Cardiac fibroblast (primary cell): ENCODE measurements around the gene MICAL2.

Experiments used
- DNase-seq, 2 donors: peaks; one replicate each; pipeline versions ENCODE4 v3.0.0 to v3.0.0-alpha.2; 2010; ENCODE audit warnings: low read depth in 2 of 2
- H3K4me3 ChIP-seq, 2 donors: replicated peaks in 1 of 2; 1 replicate in 1 of 2; 2 replicates in 1 of 2; pipeline ENCODE4 v1.5.1; 2011; ENCODE audit warnings: low read depth in 2 of 2, low read length in 2 of 2, mild to moderate bottlenecking in 2 of 2, moderate library complexity in 1 of 2
- TF ChIP-seq, protein P1 (sequence below): IDR thresholded peaks from one replicate; pipeline ENCODE4 v1.5.1; 2011; ENCODE audit warnings: low read depth, mild to moderate bottlenecking, low read length, inconsistent platforms

MICAL2 gene, protein sequence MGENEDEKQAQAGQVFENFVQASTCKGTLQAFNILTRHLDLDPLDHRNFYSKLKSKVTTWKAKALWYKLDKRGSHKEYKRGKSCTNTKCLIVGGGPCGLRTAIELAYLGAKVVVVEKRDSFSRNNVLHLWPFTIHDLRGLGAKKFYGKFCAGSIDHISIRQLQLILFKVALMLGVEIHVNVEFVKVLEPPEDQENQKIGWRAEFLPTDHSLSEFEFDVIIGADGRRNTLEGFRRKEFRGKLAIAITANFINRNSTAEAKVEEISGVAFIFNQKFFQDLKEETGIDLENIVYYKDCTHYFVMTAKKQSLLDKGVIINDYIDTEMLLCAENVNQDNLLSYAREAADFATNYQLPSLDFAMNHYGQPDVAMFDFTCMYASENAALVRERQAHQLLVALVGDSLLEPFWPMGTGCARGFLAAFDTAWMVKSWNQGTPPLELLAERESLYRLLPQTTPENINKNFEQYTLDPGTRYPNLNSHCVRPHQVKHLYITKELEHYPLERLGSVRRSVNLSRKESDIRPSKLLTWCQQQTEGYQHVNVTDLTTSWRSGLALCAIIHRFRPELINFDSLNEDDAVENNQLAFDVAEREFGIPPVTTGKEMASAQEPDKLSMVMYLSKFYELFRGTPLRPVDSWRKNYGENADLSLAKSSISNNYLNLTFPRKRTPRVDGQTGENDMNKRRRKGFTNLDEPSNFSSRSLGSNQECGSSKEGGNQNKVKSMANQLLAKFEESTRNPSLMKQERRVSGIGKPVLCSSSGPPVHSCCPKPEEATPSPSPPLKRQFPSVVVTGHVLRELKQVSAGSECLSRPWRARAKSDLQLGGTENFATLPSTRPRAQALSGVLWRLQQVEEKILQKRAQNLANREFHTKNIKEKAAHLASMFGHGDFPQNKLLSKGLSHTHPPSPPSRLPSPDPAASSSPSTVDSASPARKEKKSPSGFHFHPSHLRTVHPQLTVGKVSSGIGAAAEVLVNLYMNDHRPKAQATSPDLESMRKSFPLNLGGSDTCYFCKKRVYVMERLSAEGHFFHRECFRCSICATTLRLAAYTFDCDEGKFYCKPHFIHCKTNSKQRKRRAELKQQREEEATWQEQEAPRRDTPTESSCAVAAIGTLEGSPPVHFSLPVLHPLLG

DNA sequence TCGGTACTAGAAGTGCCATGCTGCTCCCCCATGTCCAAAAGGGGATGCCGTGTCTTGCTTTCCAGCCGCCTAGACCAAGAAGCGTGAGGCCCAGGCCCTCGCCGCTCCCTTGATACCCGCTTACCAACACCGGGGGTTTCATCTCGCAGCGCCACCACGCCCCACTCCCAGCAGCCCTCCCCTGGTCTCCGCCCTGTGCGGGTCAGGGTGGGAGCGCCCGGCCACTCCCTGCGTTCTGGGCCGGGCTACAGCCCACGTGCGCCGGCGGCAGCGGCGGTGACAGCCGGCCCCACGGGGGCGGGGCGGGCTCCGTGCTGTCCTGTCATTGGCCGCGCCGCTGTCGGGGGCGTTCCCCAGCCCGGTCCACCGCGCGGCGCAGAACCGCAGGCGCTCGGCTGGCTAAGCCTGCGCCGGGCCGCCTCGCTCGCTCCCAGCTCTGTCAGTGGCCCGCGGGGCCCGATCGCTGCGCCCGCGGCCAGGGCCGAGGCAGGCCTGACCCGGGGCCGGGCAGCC is at the start of gene MICAL2:
Gene MICAL2 (plus strand): TSS at position 390 of the 513 bp plus-strand sequence. CDS start 51,566 bp downstream, outside the sequence.
- DNase-seq: peak; percentile 82 to 92
- TF ChIP-seq, protein P1, sequence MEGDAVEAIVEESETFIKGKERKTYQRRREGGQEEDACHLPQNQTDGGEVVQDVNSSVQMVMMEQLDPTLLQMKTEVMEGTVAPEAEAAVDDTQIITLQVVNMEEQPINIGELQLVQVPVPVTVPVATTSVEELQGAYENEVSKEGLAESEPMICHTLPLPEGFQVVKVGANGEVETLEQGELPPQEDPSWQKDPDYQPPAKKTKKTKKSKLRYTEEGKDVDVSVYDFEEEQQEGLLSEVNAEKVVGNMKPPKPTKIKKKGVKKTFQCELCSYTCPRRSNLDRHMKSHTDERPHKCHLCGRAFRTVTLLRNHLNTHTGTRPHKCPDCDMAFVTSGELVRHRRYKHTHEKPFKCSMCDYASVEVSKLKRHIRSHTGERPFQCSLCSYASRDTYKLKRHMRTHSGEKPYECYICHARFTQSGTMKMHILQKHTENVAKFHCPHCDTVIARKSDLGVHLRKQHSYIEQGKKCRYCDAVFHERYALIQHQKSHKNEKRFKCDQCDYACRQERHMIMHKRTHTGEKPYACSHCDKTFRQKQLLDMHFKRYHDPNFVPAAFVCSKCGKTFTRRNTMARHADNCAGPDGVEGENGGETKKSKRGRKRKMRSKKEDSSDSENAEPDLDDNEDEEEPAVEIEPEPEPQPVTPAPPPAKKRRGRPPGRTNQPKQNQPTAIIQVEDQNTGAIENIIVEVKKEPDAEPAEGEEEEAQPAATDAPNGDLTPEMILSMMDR: no peak
- H3K4me3 ChIP-seq: peak within 1 kb of the TSS; percentile 94 to 95

DNA sequence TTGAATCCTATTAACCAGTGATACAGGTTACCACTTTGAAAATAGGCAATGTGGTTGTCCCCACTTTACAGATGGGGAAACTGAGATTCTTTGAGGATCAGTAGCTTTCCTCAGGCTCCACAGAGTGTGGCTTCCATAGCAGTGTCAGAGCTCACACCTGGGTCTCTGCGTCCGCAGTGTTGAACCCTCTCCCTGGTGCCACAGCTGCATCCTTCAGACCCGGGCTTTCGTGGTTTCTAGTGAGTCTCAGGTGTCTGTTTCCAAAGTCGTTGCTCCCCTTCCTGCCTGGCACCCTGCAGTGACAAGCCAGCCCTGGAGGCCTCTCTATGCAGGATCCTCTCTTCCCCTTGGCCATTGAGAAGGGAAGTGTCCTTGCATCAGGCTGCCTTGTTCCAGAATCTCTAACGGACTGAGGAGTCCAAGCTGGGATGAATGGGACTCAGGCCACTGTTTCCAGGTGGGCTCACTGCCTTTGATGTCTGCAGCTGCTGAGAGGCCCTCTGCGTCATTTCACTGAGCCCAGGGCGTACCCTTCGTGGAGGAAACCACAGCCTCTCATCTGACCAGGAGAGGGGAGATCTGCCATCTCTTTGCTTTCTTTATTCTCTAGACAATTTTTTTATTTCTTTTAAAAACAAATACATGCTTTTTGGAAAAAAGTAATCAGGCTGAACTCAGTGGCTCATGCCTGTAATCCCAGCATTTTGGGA is 48.4 kb upstream of the MICAL2 start:
- no peak for DNase-seq
- TF ChIP-seq, protein P1: no peak
- H3K4me3 ChIP-seq: no peak overlapping the region

DNA sequence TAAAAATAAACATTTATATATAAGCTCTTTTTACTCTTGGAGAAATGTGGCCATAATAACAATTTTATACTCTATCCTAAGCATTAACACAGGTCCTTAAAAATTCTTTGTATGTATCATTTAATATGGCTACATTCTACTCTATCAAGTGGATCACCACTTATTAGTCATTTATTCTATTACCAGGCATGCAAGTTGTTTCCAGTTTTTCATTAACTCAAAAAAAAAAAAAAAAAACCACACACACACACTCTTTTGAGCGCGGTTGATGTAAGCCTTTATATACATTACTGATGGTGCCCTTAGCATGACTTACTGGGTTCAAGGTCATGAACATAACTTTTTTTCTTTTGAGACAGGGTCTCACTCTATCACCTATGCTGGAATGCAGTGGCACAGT is 47.1 kb upstream of the MICAL2 start:
- no peak for DNase-seq
- no peak overlapping the region for H3K4me3 ChIP-seq
- TF ChIP-seq, protein P1: no peak

DNA sequence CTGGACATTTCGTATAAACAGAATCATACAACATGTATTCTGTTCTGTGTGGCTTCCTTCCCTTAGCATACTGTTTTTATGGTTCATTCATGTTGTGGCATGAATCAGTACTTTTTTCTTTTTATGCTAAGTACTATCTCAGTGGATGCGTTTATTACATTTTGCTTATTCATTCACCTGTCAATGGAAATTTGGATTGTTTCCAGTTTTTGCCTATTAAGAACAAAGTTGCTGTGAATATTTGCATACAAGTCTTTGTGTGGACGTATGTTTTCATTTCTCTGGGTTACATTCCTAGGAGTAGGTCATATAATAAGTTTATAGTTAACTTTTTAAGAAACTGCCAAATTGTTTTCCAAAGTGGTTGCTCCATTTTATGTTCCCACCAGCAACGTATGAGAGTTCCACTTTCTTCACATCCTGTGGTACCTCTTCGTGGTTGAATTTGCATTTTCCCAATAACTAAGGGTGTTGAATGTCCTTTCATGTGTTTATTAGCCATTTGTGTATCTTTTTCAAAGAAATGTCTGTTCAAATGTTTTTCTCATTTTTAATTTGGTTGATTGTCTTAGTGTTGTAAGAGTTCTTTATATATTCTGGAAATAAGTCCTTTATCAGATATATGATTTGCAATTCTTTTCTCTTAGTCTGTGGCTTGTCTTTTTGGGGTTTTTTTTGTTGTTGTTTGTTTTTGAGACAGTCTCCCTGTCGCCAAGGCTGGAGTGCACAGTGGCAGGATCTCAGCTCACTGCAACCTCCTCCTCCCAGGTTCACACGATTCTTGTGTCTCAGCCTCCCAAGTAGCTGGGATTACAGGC is 46.0 kb upstream of the MICAL2 start:
- no peak for DNase-seq
- no peak overlapping the region for H3K4me3 ChIP-seq
- TF ChIP-seq, protein P1: no peak

DNA sequence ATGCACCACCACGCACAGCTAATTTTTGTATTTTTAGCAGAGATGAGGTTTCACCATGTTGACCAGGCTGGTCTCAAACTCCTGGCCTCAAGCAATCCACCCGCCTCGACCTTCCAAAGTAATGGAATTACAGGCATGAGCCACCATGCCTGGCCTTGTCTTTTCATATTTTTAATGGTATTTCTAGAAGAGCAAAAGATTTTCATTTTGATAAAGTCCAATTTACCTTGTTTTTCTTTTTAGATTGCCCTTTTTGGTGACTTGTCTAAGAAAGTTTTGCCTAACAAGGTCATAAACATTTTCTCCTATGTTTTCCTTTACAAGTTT is 45.5 kb upstream of the MICAL2 start:
- no peak overlapping the region for H3K4me3 ChIP-seq
- TF ChIP-seq, protein P1: no peak
- no peak for DNase-seq
